HG03558 (cell line): Measurements from ENCODE around the gene WSB1.
"Not testable (repeated sequence)": the region's sequence is repeated elsewhere in the genome, so short reads cannot be mapped to it uniquely, and the experiment has no call there.

Experiments used
- ATAC-seq: cut with Tn5 transposase; IDR thresholded peaks from one replicate; pipeline ENCODE4 v1.9.1; 2021; ENCODE audit warnings: moderate number of reproducible peaks; ENCODE audit not compliant: unreplicated experiment; ENCODE audit errors: extremely low read depth

Gene WSB1, protein sequence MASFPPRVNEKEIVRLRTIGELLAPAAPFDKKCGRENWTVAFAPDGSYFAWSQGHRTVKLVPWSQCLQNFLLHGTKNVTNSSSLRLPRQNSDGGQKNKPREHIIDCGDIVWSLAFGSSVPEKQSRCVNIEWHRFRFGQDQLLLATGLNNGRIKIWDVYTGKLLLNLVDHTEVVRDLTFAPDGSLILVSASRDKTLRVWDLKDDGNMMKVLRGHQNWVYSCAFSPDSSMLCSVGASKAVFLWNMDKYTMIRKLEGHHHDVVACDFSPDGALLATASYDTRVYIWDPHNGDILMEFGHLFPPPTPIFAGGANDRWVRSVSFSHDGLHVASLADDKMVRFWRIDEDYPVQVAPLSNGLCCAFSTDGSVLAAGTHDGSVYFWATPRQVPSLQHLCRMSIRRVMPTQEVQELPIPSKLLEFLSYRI

DNA sequence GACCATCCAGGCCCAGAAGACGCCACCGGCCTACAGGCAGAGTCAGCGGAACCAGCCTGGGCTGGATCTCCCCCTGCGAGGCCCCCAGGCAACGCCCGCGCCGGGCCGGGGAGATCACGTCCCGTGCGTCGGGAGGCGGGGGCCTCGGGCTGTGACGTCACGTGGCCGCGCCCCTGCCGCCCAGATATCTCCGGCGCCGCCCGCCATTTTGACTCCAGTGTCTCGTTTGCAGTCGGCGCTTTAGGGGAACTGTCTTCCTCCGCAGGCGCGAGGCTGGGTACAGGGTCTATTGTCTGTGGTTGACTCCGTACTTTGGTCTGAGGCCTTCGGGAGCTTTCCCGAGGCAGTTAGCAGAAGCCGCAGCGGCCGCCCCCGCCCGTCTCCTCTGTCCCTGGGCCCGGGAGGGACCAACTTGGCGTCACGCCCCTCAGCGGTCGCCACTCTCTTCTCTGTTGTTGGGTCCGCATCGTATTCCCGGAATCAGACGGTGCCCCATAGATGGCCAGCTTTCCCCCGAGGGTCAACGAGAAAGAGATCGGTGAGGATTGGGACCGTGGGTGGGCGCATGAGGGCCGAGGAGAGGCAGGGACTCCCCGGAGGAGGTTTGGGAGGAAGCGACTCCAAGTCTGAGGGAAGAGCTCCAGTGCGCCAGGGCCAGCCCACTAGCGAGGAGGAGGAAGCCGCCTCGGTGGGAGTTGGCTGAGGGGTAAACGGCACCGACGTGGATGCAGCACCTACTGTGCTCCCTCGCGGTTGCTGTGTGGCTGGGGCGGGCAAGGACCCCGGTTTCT lies at the start of gene WSB1:
Gene WSB1, plus strand, starts transcription at position 217 of the 791 bp plus-strand sequence. Its CDS starts 282 bp downstream, at position 499.
- peak; percentile 53 for ATAC-seq

DNA sequence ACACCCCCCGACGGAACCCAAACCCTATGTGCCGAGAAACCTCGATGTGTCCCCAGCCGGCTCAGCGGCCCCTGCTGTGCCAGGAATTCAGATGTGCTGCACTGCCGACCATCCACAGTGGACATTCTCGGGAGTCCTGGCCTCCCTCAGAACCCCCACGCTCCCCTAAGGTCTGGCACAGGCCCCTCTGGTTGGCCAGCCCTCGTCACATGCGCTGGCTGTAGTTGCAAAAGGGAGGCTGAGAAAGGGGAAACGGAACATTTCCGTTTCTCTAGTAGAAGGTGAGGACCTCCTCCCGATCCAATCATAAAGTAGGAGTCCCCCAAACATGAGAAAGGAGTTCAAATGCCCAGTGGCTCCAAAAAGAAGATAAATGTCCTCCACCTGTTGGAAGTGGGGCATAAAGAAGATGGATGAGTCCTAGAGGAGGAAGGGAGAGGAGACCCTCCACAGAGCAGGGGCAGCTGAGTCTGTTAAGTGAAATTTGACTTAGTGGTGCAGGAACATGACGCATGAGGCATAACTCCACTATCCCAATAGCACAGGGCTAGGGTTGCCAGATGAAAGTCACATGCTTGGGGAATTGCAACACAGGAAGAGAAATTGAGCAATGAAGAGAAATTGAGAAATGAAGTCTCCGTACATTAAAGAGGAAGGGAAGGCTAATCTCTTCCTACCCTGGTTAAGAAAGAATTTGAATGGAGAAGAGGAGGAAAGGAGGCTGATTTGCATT lies 49.3 kb upstream of the WSB1 start:
- ATAC-seq = no peak

DNA sequence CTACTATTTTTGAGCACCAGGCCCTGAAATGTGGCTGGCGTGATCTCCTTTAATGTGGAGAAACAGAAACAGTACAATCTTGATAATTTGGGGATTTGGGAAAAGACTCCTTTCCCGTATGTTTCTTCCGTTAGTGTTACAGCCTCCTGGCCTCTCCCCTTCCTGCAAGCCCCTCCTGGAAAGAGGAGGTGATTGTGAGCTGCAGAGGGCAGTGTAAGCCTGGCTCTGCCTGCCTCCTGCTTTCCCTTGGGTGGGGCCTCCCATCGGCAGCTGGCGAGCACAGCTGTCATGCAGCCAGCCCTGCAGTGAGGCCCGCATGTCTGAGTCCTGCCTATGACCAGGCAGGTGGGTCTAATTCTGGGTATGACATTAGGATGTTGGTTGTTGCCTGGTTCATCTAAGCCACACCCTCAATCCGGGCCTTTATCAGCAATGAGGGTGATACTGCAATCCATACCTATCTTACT lies 48.7 kb upstream of the WSB1 start:
- ATAC-seq = peak; percentile 55

DNA sequence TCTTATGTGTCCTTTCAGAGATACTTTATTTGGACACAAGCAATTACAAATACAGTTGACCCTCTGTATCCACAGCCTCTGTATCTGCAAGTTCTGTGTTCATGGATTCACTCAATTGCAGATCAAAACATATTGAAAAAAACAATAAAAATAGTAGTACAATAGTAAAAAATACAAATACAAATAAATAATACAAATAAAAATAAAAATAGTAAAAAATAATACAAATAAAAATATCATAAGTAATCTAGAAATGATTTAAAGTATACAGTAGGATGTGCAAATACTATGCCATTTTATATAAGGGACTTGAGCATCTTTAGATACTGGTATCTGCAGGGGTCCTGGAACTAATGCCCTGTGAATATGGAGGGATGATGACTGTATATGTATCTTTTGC lies 47.4 kb upstream of the WSB1 start:
- no peak for ATAC-seq

DNA sequence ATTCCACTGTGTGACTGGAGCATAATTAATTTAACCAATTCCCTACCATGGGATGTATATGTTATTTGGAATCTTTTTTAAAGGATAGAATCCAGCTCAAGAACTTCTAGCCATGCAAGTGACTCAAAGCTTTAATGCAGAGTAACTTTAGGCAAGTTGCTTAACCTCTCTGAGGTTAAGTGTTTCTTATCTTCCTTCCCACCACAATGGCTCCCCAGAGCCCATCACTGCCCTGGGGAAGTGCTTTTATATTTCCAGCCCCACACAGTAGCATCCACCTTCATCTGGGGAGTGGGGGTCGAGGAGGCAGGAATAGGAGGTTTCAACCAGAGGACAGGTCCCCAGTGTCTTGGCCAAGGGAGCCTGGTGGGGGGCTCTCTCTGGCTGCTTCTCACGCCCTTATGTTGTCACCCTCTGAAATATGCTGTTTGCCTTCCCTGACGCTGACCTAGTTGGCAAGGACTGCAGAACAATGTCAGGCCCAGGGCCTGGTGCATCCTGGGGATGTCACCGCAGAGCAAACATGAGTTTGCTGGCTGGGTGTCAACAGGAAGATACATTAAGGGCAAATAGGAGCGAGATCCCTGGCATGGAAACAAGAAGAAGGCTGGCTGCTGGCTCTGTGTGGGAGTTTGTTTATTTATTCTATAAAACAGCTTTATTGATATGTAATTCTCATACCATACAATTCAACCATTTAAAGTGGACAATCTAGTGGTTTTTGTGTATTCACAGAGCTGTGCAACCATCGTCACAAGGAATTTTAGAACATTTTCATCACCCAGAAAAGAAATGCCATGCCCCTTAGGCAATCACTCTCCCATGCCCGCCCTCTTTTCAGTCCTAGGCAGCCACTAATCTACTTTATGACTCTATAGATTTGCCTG lies 46.6 kb upstream of the WSB1 start:
- ATAC-seq = no peak

DNA sequence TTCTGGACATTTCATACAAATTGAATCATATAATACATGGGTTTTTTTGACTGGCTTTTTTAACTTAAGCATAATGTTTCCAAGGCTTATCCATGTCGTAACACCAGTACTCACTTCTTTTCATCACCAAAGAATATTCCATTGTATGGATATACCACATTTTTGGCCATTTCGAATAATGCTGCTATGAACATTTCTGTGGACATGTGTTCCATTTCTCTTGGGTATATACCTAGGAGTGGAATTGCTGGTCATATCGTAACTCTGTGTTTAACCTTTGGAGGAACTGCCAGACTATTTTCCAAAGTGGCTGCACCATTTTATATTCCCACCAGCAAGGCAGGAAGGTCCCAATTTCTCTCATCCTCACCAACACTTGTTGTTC lies 46.0 kb upstream of the WSB1 start:
- no peak for ATAC-seq

DNA sequence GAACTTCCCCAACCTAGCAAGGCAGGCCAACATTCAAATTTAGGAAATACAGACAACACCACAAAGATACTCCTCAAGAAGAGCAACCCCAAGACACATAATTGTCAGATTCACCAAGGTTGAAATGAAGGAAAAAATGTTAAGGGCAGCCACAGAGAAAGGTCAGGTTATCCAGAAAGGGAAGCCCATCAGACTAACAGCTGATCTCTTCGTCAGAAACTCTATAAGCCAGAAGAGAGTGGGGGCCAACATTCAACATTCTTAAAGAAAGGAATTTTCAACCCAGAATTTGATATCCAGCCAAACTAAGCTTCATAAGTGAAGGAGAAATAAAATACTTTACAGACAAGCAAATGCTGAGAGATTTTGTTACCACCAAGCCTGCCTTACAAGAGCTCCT lies 43.1 kb upstream of the WSB1 start:
- ATAC-seq = not testable (repeated sequence)

DNA sequence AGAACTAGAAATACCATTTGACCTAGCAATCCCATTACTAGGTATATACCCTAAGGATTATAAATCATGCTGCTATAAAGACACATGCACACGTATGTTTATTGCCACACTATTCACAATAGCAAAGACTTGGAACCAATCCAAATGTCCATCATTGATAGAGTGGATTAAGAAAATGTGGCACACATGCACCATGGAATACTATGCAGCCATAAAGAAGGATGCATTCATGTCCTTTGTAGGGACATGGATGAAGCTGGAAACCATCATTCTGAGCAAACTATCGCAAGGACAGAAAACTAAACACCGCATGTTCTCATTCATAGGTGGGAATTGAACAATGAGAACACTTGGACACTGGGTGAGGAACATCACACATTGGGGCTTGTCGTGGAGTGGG lies 39.1 kb upstream of the WSB1 start:
- ATAC-seq = not testable (repeated sequence)

DNA sequence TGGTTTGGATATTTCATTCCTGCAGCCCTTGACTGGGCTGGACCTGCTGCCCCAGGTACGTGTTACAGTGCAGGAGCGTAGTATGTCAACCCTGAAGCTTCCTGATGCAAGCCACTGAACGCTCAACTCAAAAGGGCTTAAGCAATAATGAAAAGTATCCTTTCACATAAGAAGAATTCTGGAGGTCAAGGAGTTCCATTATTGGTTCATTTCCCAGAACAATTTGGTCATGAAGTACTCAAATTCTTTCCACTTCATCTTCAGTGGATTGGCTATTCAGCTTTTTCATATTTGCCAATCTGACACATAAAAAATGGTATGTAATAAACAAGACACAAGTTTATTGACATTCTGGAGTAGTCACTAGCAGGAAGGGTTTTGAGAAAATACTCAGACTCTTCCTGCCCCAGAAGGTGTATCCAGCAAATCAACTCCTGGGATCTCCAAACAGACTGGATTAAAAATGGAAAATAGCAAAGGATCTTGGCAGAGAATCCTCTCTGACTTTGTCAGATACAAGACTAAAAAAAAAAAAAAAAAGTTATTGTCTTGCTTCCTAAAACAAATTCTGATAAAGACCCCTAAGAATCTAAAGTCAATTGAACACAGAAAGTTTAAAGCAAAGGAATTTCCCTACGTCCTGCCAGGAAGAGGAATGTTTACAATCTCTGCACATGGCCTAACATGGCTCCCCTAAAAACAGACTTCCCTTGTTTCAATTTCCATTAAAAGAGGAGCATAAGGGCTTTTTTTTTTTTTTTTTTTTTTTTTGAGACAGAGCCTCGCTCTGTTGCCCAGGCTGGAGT lies 37.5 kb upstream of the WSB1 start:
- no peak for ATAC-seq

DNA sequence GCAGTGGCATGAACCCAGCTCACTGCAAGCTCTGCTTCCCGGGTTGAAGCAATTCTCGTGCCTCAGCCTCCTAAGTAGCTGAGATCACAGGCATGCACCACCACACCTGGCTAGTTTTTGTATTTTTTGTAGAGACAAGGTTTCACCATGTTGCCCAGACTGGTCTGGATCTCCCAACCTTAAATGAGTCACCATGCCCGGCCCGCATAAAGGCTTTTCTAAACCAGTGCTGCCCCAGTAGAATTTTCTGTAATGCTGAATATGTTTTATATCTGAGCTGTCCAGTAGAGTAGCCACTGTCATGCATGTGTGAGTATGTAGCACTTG lies 36.9 kb upstream of the WSB1 start:
- ATAC-seq = no peak

DNA sequence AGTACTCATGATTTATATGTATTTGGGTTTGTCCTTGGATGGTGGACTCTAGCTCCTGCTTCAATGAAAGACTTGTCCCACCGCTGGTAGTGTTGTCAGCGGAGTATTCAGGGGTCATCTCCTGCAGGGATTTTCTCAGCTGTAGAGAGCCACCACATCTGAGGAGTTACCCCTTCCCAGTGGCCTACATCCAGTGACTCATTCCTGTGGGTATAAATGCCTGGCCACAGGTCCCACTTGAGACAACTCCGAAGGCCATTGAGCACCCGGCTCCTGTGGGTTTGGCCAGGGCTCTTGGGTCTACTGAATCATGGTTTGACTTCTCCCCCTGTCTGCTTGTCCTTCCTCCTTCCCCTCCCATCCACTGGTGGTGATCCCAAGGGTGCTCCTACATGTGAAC lies 34.6 kb upstream of the WSB1 start:
- ATAC-seq = no peak

DNA sequence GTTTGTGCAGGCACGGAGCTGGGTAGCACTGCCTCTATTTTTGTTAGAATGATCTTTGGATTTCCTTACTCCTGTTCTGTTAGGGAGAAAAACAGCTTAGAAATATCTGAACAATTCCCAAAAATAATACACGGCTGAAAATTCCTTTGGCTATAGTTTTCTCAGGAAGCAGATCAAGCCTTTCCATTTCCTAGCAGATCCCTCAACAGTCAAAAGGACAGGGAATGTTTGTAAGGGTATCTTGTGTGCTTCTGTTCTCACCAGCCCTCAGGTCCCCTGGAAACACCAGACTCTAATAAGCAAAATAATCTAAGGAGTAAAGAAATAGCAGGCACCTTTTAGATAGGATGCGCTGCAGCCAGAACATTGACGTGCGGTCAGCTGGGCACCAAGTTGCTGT lies 30.5 kb upstream of the WSB1 start:
- ATAC-seq = no peak

DNA sequence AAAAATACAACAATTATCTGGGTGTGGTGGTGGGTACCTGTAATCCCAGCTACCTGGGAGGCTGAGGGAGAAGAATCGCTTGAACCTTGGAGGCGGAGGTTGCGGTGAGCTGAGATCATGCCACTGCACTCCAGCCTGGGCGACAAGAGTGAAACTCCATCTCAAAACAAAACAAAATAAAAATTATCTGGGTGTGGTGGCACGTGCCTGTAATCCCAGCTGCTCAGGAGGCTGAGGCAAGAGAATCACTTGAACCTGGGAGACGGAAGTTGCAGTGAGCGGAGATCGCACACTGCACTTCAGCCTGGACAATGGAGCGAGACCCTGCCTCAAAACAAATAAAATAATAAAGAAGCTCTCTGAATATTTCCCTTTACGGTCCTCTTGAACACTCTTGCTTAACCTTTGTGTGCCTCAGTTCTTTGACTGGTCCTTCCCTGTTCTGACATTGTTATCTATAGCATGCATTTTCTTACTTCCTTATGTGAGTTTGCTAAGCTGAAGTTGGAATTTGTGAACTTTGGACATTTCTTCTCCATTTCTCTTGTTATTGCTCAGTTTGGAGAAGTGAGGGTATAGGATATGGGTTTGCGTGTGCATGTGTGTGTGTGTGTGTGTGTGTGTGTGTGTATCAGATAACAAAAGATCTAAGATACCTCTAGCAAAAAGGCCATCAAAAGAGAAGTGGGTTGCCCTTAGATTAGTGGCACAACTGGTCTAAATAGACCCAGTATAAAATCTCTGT lies 29.7 kb upstream of the WSB1 start:
- ATAC-seq = no peak

DNA sequence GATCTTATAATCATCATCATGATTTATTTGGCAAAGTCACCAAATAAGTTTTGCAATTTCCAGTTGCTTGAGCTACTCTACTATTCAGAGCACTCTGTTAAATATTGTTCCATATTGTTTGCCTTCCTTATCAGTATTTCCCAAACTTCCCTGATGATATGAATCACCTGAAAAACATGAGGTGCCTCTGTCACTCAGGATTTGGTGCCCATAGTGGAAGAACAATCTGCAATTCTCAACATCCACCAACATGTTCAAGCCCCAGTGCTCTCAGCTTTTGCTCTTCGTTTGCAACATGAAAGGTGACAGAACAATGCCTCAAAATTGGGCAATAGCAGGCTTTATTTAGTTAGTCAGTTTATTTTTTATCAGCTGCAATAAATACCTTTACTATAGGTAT lies 28.6 kb upstream of the WSB1 start:
- ATAC-seq = no peak

DNA sequence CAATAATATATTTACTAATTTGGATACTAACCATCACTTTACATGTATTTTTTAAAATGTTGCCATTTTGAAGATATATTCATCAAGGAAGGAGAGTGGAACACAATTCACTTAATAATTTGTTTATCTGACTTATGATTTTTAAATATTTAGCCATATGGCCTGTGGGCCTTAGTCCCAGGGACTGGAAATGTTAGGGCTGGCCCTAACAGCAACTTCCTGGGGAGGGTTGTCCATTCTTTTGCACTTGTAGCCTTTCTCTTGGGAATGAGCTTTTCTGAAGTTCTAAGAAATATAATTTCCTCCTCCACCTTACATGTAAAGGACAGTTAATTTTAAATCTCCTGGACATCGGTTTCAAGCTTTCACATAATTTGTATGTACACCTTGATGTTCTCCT lies 27.7 kb upstream of the WSB1 start:
- no peak for ATAC-seq

DNA sequence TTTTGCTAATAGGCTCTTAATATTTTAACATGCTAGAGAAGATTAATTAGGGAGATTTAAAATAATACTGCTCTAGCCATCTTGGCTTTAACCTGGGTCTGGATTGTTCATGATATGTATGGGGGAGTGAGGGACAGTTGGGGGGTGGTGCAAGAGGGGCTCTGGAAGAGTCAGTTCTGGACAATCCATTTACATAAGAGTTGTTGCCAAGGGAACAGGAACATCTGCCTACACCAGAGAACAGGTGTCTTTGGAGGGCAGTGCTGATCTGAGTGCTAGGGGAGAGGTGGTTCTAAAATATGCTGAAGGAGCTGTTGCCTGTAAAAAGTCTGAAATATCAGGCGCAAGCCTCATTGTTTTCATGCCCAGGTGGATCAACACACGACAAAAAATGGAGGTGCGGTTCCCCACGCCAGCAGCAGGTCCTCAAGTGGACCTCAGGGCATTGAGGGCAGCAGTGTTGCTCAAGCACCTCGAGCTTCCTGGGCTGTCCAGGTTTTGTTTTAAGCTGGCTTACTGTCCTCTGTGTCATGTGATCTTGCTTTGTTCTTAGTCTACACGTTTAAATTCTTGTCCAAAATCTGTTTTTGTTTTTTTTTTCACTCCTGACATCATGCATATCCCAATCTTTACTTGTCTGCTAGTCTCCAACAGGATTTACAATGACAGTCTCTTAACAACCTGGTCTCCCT lies 25.4 kb upstream of the WSB1 start:
- ATAC-seq = no peak

DNA sequence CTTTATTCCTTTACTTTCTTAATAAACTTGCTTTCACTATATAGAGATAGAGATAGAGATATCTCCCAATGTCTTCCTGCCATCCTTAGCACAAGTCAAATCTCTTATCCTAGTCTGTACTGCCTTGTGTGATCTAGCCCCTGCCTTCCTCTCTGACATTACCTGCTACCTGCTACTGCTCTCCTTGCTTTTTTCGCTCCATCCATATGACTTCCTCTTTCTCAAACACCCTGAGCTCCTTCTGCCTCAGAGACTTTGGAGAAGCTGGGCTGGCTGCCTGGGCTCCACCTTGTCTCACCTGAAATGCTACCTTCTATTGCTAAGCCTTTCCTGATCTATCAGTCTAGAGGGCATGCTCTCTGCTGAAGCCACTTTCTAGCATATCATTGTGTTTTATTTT lies 24.7 kb upstream of the WSB1 start:
- no peak for ATAC-seq

DNA sequence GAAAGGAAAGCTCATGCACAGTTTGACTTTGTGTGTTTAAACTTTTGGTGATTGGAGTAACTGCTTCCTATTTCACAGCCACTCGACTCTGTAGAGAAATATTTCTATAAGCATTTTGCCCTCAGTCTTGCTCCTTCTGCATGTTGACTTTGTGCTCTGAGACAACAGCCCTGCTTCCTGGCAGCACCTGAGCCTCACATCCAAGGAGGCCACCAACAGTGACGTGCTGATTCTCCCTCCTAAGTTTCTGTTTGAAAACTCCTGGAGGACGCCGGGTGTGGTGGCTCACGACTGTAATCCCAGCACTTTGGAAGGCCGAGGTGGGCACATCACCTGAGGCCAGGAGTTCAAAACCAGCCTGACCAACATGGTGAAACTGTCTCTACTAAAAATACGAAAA lies 23.9 kb upstream of the WSB1 start:
- ATAC-seq = no peak
